ENCODE measurements around the gene CTSD.

The CTSD gene

DNA sequence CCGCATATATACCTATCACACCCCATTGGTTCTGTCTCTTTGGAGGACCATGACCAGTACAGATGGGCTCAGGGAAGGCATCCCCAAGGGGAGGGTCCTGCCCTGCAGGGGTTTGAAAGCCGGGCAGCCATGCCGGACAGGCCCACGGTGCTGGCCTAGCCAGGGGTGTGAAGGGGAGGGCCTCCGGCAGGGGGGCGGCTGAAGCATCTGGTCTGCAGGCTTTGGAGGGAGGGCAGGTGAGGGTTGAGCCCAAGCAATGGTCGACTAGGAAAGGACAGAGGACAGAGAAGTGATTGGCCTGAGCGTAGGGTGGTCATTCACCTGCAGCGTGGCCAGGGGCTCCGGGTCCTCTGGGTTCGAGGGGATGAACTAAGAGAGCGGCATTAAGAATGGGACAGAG lies 11.2 kb upstream of the CTSD start:
- Histone ChIP-seq H3K4me2 (peak overlapping the region in 2 of 11 experiments; percentile 87 to 94; a peak in 4 of 22 replicates), H3K27ac (0 out of 22 replicates have a peak overlapping the region, but pooled peaks of 3 of the 11 experiments have one; percentile 7 to 86 (median 72))
- TF ChIP-seq Cebpa-rat (IDR thresholded peaks at IDR 0.05): no peak

DNA sequence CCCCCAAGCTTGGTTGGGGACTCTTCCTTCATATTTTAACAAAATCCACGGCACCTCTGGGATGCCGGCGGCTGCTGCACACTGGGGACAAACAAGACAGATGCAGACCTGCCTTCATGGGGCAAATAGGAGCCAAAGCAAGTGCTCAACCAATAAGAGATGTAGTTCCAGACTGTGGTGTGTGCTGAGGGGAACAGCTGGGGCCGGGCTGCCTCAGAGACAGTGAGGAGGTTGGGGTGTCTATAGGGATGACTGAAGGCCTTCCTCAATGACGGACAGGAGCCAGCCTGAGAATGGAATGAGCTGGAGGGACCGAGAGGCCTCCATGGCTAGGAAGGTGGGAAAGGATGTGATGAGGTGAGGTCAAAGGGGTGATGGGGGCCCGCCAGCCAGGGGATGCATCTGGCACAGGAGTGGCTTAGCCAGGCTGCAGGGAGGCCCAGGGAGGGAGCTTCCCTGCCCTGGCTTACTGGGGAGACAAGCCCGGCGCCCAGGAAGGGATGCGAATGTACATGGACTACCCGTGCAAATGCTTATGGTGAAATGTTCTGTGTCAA lies 10.3 kb upstream of the CTSD start:
- Histone ChIP-seq H3K4me2 (peak overlapping the region in 9 of 11 experiments; percentile 55 to 94 (median 87); a peak in 17 of 22 replicates), H3K27ac (peak overlapping the region in 8 of 11 experiments; percentile 56 to 86 (median 68); a peak in 14 of 22 replicates), H3K4me1 (peaks cover 31 to 87% (median 78%) of the 10 kb centered on the region in 10 experiments), H3K27me3 (no peaks in the 10 kb centered on the region), H3K9me3 (replicated peaks in 1 of 11) (peaks cover 8 to 20% (median 15%) of the 10 kb centered on the region in 11 experiments; a peak in 20 of 22 replicates), H3K9ac (peak overlapping the region in 3 of 11 experiments; percentile 37 to 52 (median 48); a peak in 2 of 22 replicates), H4K20me1 (no peaks in the 10 kb centered on the region), H3K36me3 (0 out of 22 replicates have a peak, but pooled peaks cover 0 to 4% (median 0%) of the 10 kb centered on the region in 11 experiments), H3K4me3 (no peak overlapping the region)
- no peak for TF ChIP-seq Cebpa-rat (IDR thresholded peaks at IDR 0.05)

More for the DNA sequence above, 11.2 kb upstream of the CTSD start:
- Histone ChIP-seq H3K9ac (no peak overlapping the region), H3K27me3 (no peaks in the 10 kb centered on the region), H3K4me1 (peaks cover 31 to 87% (median 80%) of the 10 kb centered on the region in 10 experiments), H3K36me3 (0 out of 22 replicates have a peak, but pooled peaks cover 0 to 4% (median 0%) of the 10 kb centered on the region in 11 experiments), H3K9me3 (replicated peaks in 1 of 11) (peaks cover 8 to 20% (median 15%) of the 10 kb centered on the region in 11 experiments; a peak in 20 of 22 replicates), H4K20me1 (no peaks in the 10 kb centered on the region), H3K4me3 (no peak overlapping the region)

DNA sequence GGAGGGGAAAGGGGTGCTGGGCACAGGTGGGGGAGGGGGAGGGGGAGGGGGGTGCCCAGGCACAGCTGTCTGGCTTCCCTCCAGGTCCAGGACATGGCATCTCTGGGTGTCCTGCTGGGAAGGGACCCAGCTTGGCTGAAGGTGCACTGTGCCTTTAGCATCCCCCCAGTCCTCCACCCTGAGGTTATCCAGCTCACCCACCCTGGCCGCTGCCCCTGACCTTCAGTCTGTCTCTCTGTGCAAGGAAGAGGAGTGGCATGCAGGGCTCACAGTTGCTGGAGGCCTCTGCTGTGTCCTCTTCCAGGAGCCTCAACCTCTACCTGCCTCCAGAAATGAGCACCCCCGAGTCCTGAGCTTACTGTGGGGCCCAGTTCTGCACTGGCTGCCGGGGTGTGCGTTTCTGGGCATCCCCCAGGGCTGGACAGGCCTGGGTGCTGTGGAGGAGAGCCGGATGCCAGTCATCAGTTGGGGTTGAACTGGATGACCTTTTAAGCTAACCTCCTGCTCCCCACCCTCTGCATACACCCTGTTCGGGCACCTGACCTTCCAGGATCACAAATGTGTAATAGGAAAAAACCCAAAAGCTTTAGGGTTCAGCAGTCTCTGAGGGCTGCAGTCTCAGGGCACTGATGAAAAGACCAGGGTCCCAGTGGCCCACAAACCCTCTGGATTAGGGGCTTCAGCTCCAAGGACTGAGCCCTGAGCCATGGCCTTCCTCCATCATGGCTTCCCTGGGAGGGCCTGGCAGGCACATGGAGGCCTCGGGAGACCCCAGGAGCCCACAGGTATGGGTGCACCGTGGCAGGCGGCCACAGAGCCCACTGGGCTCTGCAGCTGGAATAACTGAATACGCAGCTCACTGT lies 9.6 kb upstream of the CTSD start:
- Histone ChIP-seq H3K9ac (peak overlapping the region in 6 of 11 experiments; percentile 23 to 56 (median 42); a peak in 8 of 22 replicates), H3K9me3 (replicated peaks in 1 of 11) (peaks cover 8 to 20% (median 15%) of the 10 kb centered on the region in 11 experiments; a peak in 20 of 22 replicates), H3K4me1 (peaks cover 28 to 87% (median 74%) of the 10 kb centered on the region in 10 experiments), H3K4me2 (peak overlapping the region; percentile 23 to 94 (median 87); a peak in 20 of 22 replicates), H3K4me3 (peak overlapping the region in 1 of 10 experiments; percentile 44; a peak in 1 of 20 replicates), H3K27ac (peak overlapping the region in 9 of 11 experiments; percentile 31 to 86 (median 66); a peak in 17 of 22 replicates), H4K20me1 (no peaks in the 10 kb centered on the region), H3K27me3 (no peaks in the 10 kb centered on the region), H3K36me3 (0 out of 22 replicates have a peak, but pooled peaks cover 0 to 4% (median 0%) of the 10 kb centered on the region in 11 experiments)
- no peak for TF ChIP-seq Cebpa-rat (IDR thresholded peaks at IDR 0.05)

DNA sequence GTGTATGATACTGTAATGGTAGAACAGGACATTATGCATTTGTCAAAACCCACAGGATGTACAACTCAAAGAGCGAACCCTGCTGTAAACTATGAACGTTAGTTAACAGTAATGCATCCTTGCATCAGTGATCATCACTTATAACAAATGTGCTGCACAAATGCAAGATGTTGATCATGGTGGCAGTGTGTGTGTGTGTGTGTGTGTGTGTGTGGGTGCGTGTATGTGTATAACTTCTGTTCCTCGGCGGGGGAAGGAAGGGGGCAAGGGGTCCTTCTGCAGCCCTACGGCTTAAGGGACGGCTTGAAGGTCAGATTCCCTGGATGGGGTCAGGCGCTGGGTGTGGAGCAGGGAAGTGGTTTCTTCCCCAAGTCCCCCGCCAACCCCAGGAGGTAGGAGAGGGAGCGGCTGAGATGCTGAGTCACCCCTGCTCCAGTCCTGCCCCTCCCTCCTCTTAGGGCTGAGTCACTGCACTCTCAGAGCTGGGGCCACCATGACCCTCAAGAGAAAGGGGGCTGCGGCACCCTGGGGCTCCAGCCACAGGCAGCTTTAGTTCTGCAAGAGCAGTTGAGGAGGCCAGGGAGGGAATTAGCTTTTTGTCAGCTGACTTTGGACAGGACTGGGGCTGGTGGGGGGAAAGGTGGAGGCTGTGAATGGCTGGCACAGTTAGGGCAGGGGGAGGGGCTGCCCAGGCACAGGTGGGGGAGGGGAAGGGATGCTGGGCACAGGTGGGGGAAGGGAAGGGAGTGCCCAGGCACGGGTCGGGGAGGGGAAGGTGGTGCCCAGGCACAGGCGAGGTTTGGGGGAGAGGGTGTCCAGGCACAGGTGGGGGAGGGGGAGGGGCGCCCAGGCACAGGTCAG lies 8.8 kb upstream of the CTSD start:
- H4K20me1 ChIP-seq: no peaks in the 10 kb centered on the region
- peaks cover 26 to 86% (median 72%) of the 10 kb centered on the region in 10 experiments for H3K4me1 ChIP-seq
- peaks cover 8 to 20% (median 15%) of the 10 kb centered on the region in 11 experiments; a peak in 20 of 22 replicates for H3K9me3 ChIP-seq (replicated peaks in 1 of 11)
- no peak for TF ChIP-seq Cebpa-rat (IDR thresholded peaks at IDR 0.05)
- H3K36me3 ChIP-seq: 0 out of 22 replicates have a peak, but pooled peaks cover 0 to 4% (median 0%) of the 10 kb centered on the region in 11 experiments
- peak overlapping the region in 3 of 10 experiments; percentile 1 to 29 (median 26); a peak in 2 of 20 replicates for H3K4me3 ChIP-seq
- peak overlapping the region; percentile 43 to 89 (median 83) for H3K4me2 ChIP-seq
- no peaks in the 10 kb centered on the region for H3K27me3 ChIP-seq
- peak overlapping the region; percentile 5 to 86 (median 74); a peak in 20 of 22 replicates for H3K27ac ChIP-seq
- peak overlapping the region in 10 of 11 experiments; percentile 9 to 70 (median 50); a peak in 15 of 22 replicates for H3K9ac ChIP-seq

DNA sequence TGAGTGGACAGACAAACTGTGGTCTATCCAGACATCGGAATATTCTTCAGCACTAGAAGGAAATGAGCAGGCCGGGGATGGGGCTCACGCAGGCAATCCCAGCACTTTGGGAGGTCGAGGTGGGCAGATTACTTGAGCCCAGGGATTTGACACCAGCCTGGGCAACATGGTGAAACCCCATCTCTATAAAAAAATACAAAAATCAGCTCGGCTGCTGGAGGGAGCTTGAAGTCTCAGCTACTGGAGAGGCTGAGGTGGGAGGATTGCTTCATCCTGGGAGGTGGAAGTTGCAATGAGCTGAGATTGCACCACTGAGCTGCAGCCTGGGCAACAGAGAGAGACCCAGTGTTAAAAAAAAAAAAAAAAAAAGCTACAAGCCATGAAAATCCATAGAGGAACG lies 8.0 kb upstream of the CTSD start:
- peak overlapping the region in 6 of 11 experiments; percentile 19 to 70 (median 56); a peak in 12 of 22 replicates for H3K9ac ChIP-seq
- H3K27ac ChIP-seq: peak overlapping the region in 10 of 11 experiments; percentile 45 to 86 (median 75); a peak in 19 of 22 replicates
- H4K20me1 ChIP-seq: no peaks in the 10 kb centered on the region
- peak overlapping the region; percentile 43 to 89 (median 83); a peak in 21 of 22 replicates for H3K4me2 ChIP-seq
- peaks cover 6 to 17% (median 13%) of the 10 kb centered on the region in 11 experiments; a peak in 20 of 22 replicates for H3K9me3 ChIP-seq (replicated peaks in 1 of 11)
- peaks cover 32 to 86% (median 72%) of the 10 kb centered on the region in 10 experiments for H3K4me1 ChIP-seq
- 0 out of 22 replicates have a peak, but pooled peaks cover 0 to 4% (median 0%) of the 10 kb centered on the region in 11 experiments for H3K36me3 ChIP-seq
- peak; percentile 36 to 96 (median 87); a peak in 19 of 22 replicates for TF ChIP-seq Cebpa-rat (IDR thresholded peaks at IDR 0.05)
- no peaks in the 10 kb centered on the region for H3K27me3 ChIP-seq
- peak overlapping the region in 2 of 10 experiments; percentile 1 to 29; a peak in 5 of 20 replicates for H3K4me3 ChIP-seq

DNA sequence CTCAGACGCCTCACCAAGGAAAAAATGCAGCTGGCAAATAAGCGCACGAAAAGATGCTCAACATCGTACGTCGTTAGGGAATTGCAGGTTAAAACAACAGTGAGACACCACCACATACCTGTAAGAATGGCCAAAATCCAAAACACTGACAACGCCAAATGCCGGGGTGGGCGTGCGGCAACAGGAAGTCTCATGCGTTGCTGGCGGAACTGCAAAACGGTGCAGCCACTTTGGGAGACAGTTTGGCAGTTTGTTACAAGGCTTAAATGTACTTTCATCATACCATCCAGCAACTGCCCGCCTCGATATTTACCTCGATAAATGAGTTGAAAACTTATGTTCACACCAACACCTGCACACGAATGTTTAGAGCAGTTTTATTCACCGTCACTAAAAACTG lies 7.5 kb upstream of the CTSD start:
- TF ChIP-seq Cebpa-rat (IDR thresholded peaks at IDR 0.05): no peak
- H3K4me3 ChIP-seq: peak overlapping the region in 1 of 10 experiments; percentile 29; a peak in 2 of 20 replicates
- H3K4me2 ChIP-seq: peak overlapping the region; percentile 43 to 89 (median 83); a peak in 20 of 22 replicates
- H3K4me1 ChIP-seq: peaks cover 32 to 86% (median 70%) of the 10 kb centered on the region in 10 experiments
- H3K27ac ChIP-seq: peak overlapping the region in 9 of 11 experiments; percentile 45 to 86 (median 76); a peak in 18 of 22 replicates
- 0 out of 22 replicates have a peak, but pooled peaks cover 0 to under 1% (median 0%) of the 10 kb centered on the region in 11 experiments for H3K36me3 ChIP-seq
- peaks cover 1 to 13% (median 8%) of the 10 kb centered on the region in 11 experiments; a peak in 19 of 22 replicates for H3K9me3 ChIP-seq (replicated peaks in 1 of 11)
- no peaks in the 10 kb centered on the region for H3K27me3 ChIP-seq
- H3K9ac ChIP-seq: peak overlapping the region in 5 of 11 experiments; percentile 19 to 70 (median 57); a peak in 10 of 22 replicates
- H4K20me1 ChIP-seq: no peaks in the 10 kb centered on the region

DNA sequence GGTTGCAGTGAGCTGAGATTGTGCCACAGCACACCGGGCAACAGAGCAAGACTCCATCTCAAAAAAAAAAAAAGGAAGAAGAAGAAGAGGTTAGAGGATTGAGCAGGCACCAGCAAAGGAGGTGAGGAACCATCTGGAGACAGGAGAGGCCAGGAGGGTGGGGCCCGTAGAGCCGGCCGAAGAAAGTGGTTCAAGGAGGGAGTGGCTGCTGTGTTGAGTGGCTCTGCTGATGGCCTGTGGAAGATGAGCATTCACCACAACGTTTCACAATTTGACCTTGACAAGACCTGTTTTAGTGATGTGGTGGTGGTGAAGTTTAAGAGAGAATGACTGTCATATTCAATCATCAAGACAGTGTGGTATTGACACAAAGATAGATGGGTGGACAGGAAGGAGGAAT lies 6.8 kb upstream of the CTSD start:
- 0 out of 22 replicates have a peak, but pooled peaks of 1 of the 11 experiments have one; percentile 17 for TF ChIP-seq Cebpa-rat (IDR thresholded peaks at IDR 0.05)
- Histone ChIP-seq H4K20me1 (no peaks in the 10 kb centered on the region), H3K36me3 (no peaks in the 10 kb centered on the region), H3K9ac (peak overlapping the region in 2 of 11 experiments; percentile 36 to 70; a peak in 2 of 22 replicates), H3K27ac (peak overlapping the region in 9 of 11 experiments; percentile 1 to 86 (median 76); a peak in 11 of 22 replicates), H3K9me3 (replicated peaks in 1 of 11) (peaks cover 0 to 11% (median 7%) of the 10 kb centered on the region in 11 experiments; a peak in 13 of 22 replicates), H3K4me3 (no peak overlapping the region), H3K4me2 (peak overlapping the region in 9 of 11 experiments; percentile 20 to 89 (median 84); a peak in 15 of 22 replicates), H3K27me3 (no peaks in the 10 kb centered on the region), H3K4me1 (peaks cover 32 to 93% (median 70%) of the 10 kb centered on the region in 10 experiments)
